Mesendoderm (in vitro differentiated cells): ENCODE data around the gene MAP3K12.
"Not testable (repeated sequence)": the region's sequence is repeated elsewhere in the genome, so short reads cannot be mapped to it uniquely, and the experiment has no call there.

ENCODE experiments used
- DNase-seq: peaks from one replicate; pipeline ENCODE4 v3.0.0; 2013
- H2AK5ac ChIP-seq: 2 replicates; pipeline ENCODE4 v1.6.1; 2013; ENCODE audit warnings: low read length, inconsistent platforms
- H2BK120ac ChIP-seq: 2 replicates; pipeline ENCODE4 v1.6.1; 2013; ENCODE audit warnings: low read depth, mild to moderate bottlenecking, low read length, moderate library complexity, mixed read lengths
- H2BK15ac ChIP-seq: replicated peaks from 2 replicates; pipeline ENCODE4 v1.6.1; 2013; ENCODE audit warnings: low read depth, mild to moderate bottlenecking, moderate library complexity
- H2BK5ac ChIP-seq: 2 replicates; pipeline ENCODE4 v1.6.1; 2013; ENCODE audit warnings: low read length, inconsistent platforms
- H3K18ac ChIP-seq: 2 replicates; pipeline ENCODE4 v1.6.1; 2013; ENCODE audit warnings: mild to moderate bottlenecking, low read length, mixed read lengths
- H3K23ac ChIP-seq: one replicate; pipeline ENCODE4 v1.6.1; 2013; ENCODE audit warnings: low read length
- H3K27ac ChIP-seq: 2 replicates; pipeline ENCODE4 v1.5.1; 2013; ENCODE audit warnings: low read depth, mild to moderate bottlenecking, inconsistent platforms, low read length, moderate library complexity
- H3K27me3 ChIP-seq: 2 replicates; pipeline ENCODE4 v1.6.1; 2013; ENCODE audit warnings: low read length, control low read depth, mild to moderate bottlenecking, inconsistent platforms; ENCODE audit not compliant: insufficient read depth, poor library complexity
- H3K36me3 ChIP-seq: 2 replicates; pipeline ENCODE4 v1.6.1; 2013; ENCODE audit warnings: low read length, inconsistent platforms; ENCODE audit not compliant: control insufficient read depth, insufficient read depth
- H3K4ac ChIP-seq: one replicate; pipeline ENCODE4 v1.6.1; 2013; ENCODE audit warnings: low read depth, mild to moderate bottlenecking, low read length, moderate library complexity
- H3K4me1 ChIP-seq: 2 replicates; pipeline ENCODE4 v1.6.1; 2013; ENCODE audit warnings: low read depth, low read length, inconsistent platforms; ENCODE audit not compliant: control insufficient read depth
- H3K4me2 ChIP-seq: 2 replicates; pipeline ENCODE4 v1.6.1; 2013; ENCODE audit warnings: low read length
- H3K4me3 ChIP-seq: 2 replicates; pipeline ENCODE4 v1.5.1; 2013; ENCODE audit warnings: mild to moderate bottlenecking, low read length
- H3K56ac ChIP-seq: one replicate; pipeline ENCODE4 v1.6.1; 2013; ENCODE audit warnings: low read length
- H3K79me1 ChIP-seq: 2 replicates; pipeline ENCODE4 v1.6.1; 2013; ENCODE audit warnings: low read length, inconsistent platforms
- H3K79me2 ChIP-seq: 2 replicates; pipeline ENCODE4 v1.6.1; 2013; ENCODE audit warnings: mild to moderate bottlenecking, low read length; ENCODE audit not compliant: control insufficient read depth, insufficient read depth
- H3K9ac ChIP-seq: 2 replicates; pipeline ENCODE4 v1.6.1; 2013; ENCODE audit warnings: low read length, inconsistent platforms
- H4K5ac ChIP-seq: one replicate; pipeline ENCODE4 v1.6.1; 2013; ENCODE audit warnings: low read length
- H4K8ac ChIP-seq: one replicate; pipeline ENCODE4 v1.6.1; 2013; ENCODE audit warnings: low read depth, mild to moderate bottlenecking, control low read depth, low read length, moderate library complexity
- WGBS: extraction: QIAGEN DNeasy Blood & Tissue Kit; methylation state at CpG from one replicate; pipeline ENCODE4 v1.1.7; 2013; ENCODE audit warnings: low lambda C conversion rate, missing lambda C conversion rate; ENCODE audit not compliant: insufficient coverage; ENCODE audit errors: extremely low coverage; 5-methylcytosine and 5-hydroxymethylcytosine counted together

Gene MAP3K12

DNA sequence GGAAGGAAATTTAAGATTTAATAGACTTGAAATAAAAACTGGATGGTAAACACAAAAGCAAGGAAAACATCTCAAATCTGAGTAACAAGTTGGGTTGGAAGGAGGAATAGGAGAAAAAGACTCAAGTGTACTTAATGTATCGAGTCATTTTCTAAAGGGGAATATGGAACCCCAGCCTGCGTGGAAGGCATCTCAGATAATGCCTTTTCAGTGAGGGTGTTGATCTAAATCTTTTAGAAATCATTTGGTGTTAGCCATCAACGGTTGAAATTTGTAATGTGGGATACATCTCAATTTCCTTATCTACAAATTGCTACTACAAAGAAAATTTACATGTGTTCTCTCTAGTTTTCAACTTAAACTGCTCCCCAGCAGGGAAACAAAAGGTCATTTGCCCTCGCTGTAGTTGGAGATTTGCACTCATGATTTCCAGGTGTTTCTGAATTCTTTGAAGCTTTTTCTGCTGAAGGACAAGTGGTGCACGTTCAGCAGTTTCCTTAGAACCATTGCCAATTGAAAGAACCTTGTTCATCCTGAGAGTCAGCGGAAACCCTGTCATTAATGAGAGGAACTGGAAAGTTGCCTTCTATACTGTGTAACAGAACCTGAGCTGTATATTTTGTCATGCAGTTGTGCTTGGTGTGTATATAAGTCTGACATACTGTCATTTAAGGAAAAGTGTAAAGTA is 45.2 kb downstream of the MAP3K12 start:
- Histone ChIP-seq H3K79me2 (peaks cover 50% of the 10 kb centered on the region), H3K4me3 (peak overlapping the region; percentile 30), H3K36me3 (peaks cover 22% of the 10 kb centered on the region), H3K27ac (no peak overlapping the region), H2AK5ac (no peak overlapping the region), H3K79me1 (peaks cover 19% of the 10 kb centered on the region), H2BK5ac (no peak overlapping the region), H2BK15ac (no peak overlapping the region), H4K5ac (no peak overlapping the region), H3K4me1 (peaks cover 4% of the 10 kb centered on the region), H3K9ac (peak overlapping the region; percentile 64), H3K4ac (no peak overlapping the region), H3K23ac (no peak overlapping the region), H3K27me3 (no peaks in the 10 kb centered on the region), H2BK120ac (no peak overlapping the region), H3K18ac (no peak overlapping the region), H3K56ac (peak overlapping the region; percentile 22), H4K8ac (no peak overlapping the region), H3K4me2 (peak overlapping the region; percentile 60)
- no CpG with 5 or more reads among the region's 6 CpGs for WGBS
- no peak for DNase-seq

DNA sequence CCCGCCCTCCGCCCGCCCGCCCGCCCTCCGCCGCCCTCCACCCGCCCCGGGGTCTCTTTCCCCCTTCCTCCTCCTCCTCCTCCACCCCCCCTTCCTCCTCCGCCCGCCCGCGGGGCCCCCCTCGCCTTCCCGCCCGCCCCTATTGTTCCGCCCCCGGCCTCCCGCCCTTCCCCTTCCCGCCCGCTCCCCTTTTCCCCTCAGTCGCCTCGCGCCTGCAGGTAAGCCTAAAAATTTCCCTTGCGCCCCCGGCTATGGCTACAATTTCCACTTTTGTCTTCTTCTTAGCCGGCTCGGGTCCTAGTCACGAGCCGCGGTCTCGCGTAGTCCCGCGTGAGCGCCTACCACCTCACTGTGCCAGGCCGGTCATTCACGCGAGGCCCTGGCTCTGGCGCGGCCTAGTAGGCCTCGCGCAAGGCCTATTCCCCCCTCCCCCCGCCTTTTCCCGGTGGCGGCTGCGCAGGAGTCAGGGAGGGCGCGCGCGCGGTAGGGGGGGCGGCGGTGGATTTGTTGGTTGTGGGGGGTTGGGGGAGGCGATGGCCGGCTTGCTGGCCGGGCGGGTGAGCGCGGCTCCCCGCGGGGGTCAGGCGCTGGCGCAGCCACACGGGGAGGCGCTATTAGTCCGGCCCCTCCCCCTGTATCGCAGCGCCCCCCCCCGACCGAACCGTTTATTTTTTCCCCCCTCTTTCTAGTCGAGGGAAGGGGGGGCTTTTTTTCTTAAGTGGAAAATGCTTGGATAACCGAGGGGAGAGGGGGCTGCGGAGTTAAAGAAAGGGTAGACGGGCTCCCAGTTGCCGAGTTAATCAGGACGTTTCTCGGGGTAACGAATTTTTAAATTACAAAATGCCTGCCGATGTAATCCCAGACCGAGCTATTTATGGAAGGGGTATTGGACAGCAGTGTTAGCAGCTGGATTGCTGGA is 46.8 kb downstream of the MAP3K12 start:
- DNase-seq: peak; percentile 93
- H3K79me2 ChIP-seq: peaks cover 45% of the 10 kb centered on the region
- H3K4me3 ChIP-seq: peak overlapping the region; percentile 100
- peak overlapping the region; percentile 99 for H3K4ac ChIP-seq
- H3K27ac ChIP-seq: peak overlapping the region; percentile 96
- no peak overlapping the region for H4K8ac ChIP-seq
- H4K5ac ChIP-seq: peak overlapping the region; percentile 23
- no peaks in the 10 kb centered on the region for H3K27me3 ChIP-seq
- H3K56ac ChIP-seq: peak overlapping the region; percentile 99
- H2BK15ac ChIP-seq: no peak overlapping the region
- H3K79me1 ChIP-seq: peaks cover 16% of the 10 kb centered on the region
- peak overlapping the region; percentile 100 for H3K9ac ChIP-seq
- H2BK120ac ChIP-seq: no peak overlapping the region
- H3K23ac ChIP-seq: peak overlapping the region; percentile 80
- peaks cover 18% of the 10 kb centered on the region for H3K36me3 ChIP-seq
- peak overlapping the region; percentile 94 for H3K18ac ChIP-seq
- WGBS: no CpG with 5 or more reads among the region's 82 CpGs
- H3K4me2 ChIP-seq: peak overlapping the region; percentile 97
- no peak overlapping the region for H2AK5ac ChIP-seq
- H2BK5ac ChIP-seq: peak overlapping the region; percentile 96
- H3K4me1 ChIP-seq: peaks cover 4% of the 10 kb centered on the region

DNA sequence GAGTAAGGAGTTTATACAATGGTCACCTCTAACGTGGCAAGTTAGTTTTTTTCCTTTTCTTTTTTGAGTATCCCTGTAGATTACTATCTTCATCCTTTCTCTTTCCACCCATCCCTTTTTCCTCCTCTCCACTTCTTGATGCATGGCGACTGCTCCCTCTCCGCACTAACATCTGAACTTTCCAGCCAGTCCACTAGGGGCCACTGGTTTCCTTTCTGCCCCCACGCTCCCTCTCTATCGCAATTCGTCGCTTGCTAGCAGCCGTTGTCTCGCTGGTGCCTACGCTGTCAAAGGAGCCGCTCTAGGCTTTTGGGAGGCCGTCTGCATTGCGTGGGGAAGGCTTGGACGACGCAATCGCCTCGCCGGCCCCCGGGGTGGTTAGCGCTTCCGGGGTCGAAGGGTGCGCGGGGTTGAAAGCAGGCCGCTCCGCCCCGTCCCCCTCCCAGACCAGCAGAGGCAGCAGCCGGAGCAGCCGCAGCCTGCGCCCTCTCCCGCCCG is 47.5 kb downstream of the MAP3K12 start, which contains the start of gene PCBP2:
PCBP2 (plus strand) TSS at position 442 of the 498 bp plus-strand sequence. CDS start 2,699 bp downstream, outside the sequence.
- peak within 1 kb of the TSS; percentile 99 for H3K56ac ChIP-seq
- H2BK15ac ChIP-seq: no peak within 1 kb of the TSS
- H3K79me2 ChIP-seq: peaks cover 38% of the 10 kb centered on the region
- peak within 1 kb of the TSS; percentile 94 for H3K18ac ChIP-seq
- H3K27me3 ChIP-seq: no peaks in the 10 kb centered on the region
- peaks cover 13% of the 10 kb centered on the region for H3K79me1 ChIP-seq
- peak within 1 kb of the TSS; percentile 97 for H3K4me2 ChIP-seq
- peaks cover 4% of the 10 kb centered on the region for H3K4me1 ChIP-seq
- H2BK120ac ChIP-seq: no peak within 1 kb of the TSS
- peak within 1 kb of the TSS; percentile 100 for H3K4me3 ChIP-seq
- no CpG with 5 or more reads among the region's 32 CpGs for WGBS
- H4K5ac ChIP-seq: peak within 1 kb of the TSS; percentile 23
- H3K23ac ChIP-seq: peak within 1 kb of the TSS; percentile 80
- H4K8ac ChIP-seq: no peak within 1 kb of the TSS
- peak within 1 kb of the TSS; percentile 99 for H3K4ac ChIP-seq
- peak within 1 kb of the TSS; percentile 100 for H3K9ac ChIP-seq
- DNase-seq: peak; percentile 100
- H3K27ac ChIP-seq: peak within 1 kb of the TSS; percentile 96
- peak within 1 kb of the TSS; percentile 96 for H2BK5ac ChIP-seq
- H3K36me3 ChIP-seq: peaks cover 14% of the 10 kb centered on the region
- H2AK5ac ChIP-seq: no peak within 1 kb of the TSS

- no peak overlapping the region for H4K5ac ChIP-seq
Observed at GRCh38 chr12:53450936-53451335, 48.3 kb downstream of the MAP3K12 start.

GRCh38 chr12:53444593-53445325 is 54.5 kb downstream of the MAP3K12 start:
- not testable (repeated sequence) for DNase-seq, H3K56ac ChIP-seq, H4K5ac ChIP-seq, H3K4me1 ChIP-seq, H3K4ac ChIP-seq, H3K4me3 ChIP-seq, H3K9ac ChIP-seq, H3K18ac ChIP-seq, H3K79me1 ChIP-seq, H2BK15ac ChIP-seq, H3K23ac ChIP-seq, H3K4me2 ChIP-seq, H4K8ac ChIP-seq, H3K27ac ChIP-seq, H2AK5ac ChIP-seq, H2BK120ac ChIP-seq, H3K27me3 ChIP-seq, H3K36me3 ChIP-seq, H2BK5ac ChIP-seq
- peaks cover 10% of the 10 kb centered on the region for H3K79me2 ChIP-seq
- no CpG with 5 or more reads among the region's 11 CpGs for WGBS

More at GRCh38 chr12:53450936-53451335, 48.3 kb downstream of the MAP3K12 start:
- Histone ChIP-seq H3K23ac (no peak overlapping the region), H3K4me1 (peaks cover 4% of the 10 kb centered on the region), H2BK5ac (no peak overlapping the region), H2BK15ac (no peak overlapping the region), H4K8ac (no peak overlapping the region), H3K36me3 (peaks cover 11% of the 10 kb centered on the region), H3K27me3 (no peaks in the 10 kb centered on the region), H3K79me1 (peaks cover 10% of the 10 kb centered on the region), H2BK120ac (no peak overlapping the region), H3K56ac (no peak overlapping the region), H3K27ac (no peak overlapping the region), H3K9ac (no peak overlapping the region), H2AK5ac (no peak overlapping the region), H3K18ac (no peak overlapping the region), H3K4me3 (no peak overlapping the region), H3K79me2 (peaks cover 35% of the 10 kb centered on the region), H3K4ac (no peak overlapping the region), H3K4me2 (no peak overlapping the region)
- no CpG with 5 or more reads among the region's 7 CpGs for WGBS
- no peak for DNase-seq
